GM12874 (cell line): Measurements from ENCODE around the gene ZNF467.

ENCODE experiments used
- CTCF ChIP-seq: IDR thresholded peaks from 2 replicates; pipeline ENCODE4 v1.5.1; 2011; ENCODE audit warnings: low read depth, mild to moderate bottlenecking, control low read depth, low read length, moderate library complexity; ENCODE audit not compliant: insufficient read depth

ZNF467 gene

GRCh38 chr7:149724661-149725425 lies 48.5 kb downstream of the ZNF467 start:
- no peak for TF ChIP-seq CTCF

GRCh38 chr7:149723795-149724495 lies 49.4 kb downstream of the ZNF467 start:
- TF ChIP-seq CTCF = no peak

- no peak for TF ChIP-seq CTCF
These were observed 50.2 kb downstream of the ZNF467 start for GRCh38 chr7:149723082-149723767.

- TF ChIP-seq CTCF = no peak
These were observed 50.9 kb downstream of the ZNF467 start for GRCh38 chr7:149722356-149722957.

- TF ChIP-seq CTCF = no peak
These were observed 52.2 kb downstream of the ZNF467 start for GRCh38 chr7:149721084-149721601.

- no peak for TF ChIP-seq CTCF
These were observed 52.9 kb downstream of the ZNF467 start for GRCh38 chr7:149720372-149721083.
